A549 treated with Hydrocortisone at 1 μM for 4 hours (cell line): Measurements from ENCODE around the gene MCM3. TPM values are rescaled to one million over a fixed set of nuclear protein-coding genes. Genes with fewer than 3 reads are reported as not detected.

ENCODE experiments used
- total RNA-seq: library from RNA; stranded (reverse); fragments of 200-300 nt; extraction: Qiagen RNA extraction; gene quantifications from 5 replicates; pipeline ENCODE4 v1.2.3, GENCODE V29; 2022

MCM3 gene
- 72.2 to 87.5 TPM (median 78.3 TPM) in 5 replicates for total RNA-seq

DNA sequence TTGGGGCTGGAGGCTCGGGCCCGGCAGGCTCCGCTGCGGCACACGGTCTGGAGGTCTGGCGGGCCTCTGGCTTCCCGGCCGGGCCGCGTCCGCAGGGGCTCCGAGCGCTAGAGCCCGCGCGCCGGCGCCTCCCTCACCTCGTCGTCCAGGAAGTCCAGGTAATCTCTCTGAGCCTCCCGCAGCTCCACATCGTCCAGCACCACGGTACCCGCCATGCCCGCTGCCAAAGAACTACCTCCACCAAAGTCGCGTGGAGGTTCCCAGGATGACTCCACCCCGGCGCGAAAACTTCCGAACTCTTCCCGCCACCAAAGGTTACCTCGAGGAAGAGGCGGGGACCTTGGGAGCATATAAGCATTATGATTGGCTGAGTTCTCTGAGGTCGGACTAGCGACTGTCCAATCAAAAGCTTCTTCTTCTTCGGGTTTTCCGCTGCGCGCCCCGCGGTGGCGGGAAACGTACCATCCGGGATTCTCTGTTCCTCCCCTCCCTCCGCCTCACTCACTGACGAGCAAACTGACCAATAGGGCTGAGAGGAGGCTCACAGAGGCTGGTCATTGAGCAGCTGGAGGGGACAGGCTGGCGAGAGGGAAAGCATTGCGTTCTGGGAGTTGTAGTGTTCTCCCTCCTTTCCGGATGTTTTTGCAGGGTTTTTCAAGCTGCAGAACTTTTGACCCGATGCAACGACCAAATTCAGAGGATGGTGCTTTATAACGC is at the start of gene MCM3:
Gene MCM3 (minus strand): TSS at position 283 of the 717 bp plus-strand sequence. CDS start 68 bp downstream, at position 215.

DNA sequence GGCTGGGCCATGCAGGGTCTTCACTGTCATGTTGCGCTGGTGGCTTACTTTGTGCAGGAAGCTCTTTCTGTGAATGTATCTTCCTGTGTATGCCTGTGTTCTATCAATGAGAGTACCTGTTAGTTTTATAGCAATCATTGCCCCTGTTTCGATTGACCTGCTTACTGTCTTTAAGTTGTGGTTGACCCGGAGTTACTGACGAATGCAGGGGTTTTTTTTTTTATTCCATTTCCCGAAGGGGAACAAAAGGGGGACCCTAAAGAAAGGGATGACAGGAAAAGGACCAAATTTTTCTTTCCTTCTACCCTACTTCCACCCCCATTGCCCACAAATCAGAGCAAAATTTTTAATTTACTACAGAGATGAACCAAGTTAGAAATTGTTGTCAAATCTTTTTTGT is 40.1 kb downstream of the MCM3 start, which contains the start of gene IL17F:
Gene IL17F (minus strand): TSS at position 101 of the 400 bp plus-strand sequence. CDS start 71 bp downstream, at position 30.

Other genes with a start within 250 kb of the MCM3 start
- not detected in 5 replicates for gene PKHD1, start 197.1 kb downstream of the MCM3 start, total RNA-seq
- not detected in 5 replicates for gene IL17A, start 98.4 kb downstream of the MCM3 start, total RNA-seq
- gene IL17F, start 40.2 kb downstream of the MCM3 start, total RNA-seq: not detected in 5 replicates
- 0.95 to 1.3 TPM (median 1.3 TPM) in 5 replicates for gene PAQR8, start 77.4 kb upstream of the MCM3 start, total RNA-seq
- 10.3 to 12.7 TPM (median 11.3 TPM) in 5 replicates for gene EFHC1, start 135.6 kb upstream of the MCM3 start, total RNA-seq